ENCODE data around the gene BBS7.

Gene BBS7

DNA sequence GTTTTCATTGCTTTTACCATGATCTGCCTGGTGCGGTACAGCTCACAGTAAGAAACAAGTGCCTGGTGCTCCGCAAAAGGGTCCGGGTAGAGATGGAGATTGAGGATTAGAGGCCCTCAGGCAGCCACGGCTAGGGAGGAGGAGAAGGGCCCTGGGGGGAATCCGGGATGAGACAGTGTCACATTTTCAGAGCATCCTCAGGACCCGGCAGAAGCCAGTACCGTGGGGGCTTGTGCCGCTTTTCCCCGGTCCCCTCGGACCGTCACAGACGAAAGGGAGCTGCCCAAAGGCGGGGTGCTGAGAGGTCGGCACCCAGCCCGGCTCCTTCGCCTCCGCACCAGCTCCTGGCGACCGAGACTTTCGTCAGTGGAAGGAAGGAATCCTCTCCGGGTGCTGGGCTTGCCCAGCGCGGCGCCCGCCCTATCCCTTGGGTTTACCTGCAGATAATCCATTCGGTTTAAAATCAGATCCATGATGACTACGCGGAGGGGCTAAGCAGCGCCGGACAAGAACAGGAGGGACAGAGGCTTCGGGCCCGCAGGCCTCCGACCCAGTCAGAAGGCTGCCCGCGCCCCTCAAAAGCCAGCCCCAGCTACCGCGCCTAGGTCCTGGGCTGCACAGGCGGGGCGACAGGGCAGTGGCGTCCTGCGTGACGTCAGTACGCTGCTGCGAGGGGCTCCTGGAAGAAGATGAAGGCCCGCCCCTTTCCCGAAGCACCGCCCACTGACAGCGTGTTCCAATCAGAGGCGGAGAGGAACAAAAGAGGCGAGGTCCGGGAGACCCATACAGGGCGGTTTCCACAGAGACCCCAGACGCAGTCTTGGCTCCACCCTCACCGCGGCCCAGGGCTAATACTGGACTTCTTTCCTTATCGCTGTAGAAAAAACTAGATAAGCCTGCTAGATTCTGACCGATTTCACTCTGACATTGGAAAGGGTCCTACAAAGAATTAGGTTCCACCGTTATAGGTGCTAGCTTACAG is at the start of gene BBS7:
Gene BBS7 (minus strand): TSS at position 634 of the 982 bp plus-strand sequence. CDS start 161 bp downstream, at position 473.
- DNase-seq (ENCODE audit: low read depth): peak; percentile 87

GRCh38 chr4:121913667-121914066 is 43.4 kb upstream of the BBS7 start:
- no peak for DNase-seq (ENCODE audit: low read depth)

DNA sequence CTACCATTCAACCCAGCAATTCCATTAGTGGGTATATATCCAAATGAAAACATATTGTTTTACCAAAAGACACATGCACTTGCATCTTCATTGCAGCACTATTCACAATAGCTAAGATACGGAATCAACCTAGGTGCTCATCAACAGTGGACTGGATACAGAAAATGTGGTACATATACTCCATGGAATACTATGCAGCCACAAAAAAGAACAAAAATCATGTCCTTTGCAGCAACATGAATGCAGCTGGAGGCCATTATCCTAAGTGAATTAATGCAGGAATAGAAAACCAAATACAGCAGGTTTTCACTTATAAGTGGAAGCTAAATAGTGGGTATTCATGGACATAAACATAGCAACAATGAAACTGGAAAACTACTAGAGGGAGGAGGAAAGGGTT is 38.1 kb upstream of the BBS7 start:
- DNase-seq (ENCODE audit: low read depth): no peak

- DNase-seq (ENCODE audit: low read depth): no peak
These were observed 30.1 kb upstream of the BBS7 start for GRCh38 chr4:121900132-121900983.

DNA sequence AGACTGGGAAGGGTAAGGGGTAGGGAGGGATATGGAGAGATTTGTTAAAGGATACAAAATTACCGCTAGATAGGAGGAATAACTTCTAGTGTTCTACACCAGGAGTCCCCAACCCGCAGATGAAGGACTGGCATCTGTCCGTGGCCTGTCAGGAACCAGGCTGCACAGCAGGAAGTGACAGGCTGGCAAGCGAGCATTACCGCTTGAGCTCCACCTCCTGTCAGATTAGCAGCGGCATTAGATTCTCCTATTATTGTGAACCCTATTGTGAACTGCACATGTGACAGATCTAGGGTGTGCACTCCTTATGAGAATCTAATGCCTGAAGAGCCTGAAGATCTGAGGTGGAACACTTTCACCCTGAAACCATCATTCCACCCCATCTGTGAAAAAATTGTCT is 27.9 kb upstream of the BBS7 start:
- no peak for DNase-seq (ENCODE audit: low read depth)

DNA sequence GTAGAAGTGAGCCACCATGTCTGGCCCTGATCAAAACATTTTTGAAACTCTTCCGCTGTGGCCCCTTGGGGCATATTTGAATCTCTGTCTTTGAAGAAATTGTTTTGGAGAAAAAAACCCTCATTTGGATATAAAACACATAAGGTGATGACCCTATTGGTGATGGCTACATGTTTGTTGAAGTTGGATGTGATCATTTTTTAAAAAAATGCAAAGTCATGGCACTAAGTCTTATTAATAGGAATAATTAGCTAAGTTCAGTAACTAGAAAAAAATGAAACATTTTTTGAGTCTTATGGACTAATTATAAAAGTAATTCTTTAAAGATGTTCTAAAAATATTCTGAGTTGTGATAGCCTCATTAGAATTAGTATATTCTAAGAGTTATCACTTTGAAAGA is 17.9 kb upstream of the BBS7 start:
- DNase-seq (ENCODE audit: low read depth): no peak

DNA sequence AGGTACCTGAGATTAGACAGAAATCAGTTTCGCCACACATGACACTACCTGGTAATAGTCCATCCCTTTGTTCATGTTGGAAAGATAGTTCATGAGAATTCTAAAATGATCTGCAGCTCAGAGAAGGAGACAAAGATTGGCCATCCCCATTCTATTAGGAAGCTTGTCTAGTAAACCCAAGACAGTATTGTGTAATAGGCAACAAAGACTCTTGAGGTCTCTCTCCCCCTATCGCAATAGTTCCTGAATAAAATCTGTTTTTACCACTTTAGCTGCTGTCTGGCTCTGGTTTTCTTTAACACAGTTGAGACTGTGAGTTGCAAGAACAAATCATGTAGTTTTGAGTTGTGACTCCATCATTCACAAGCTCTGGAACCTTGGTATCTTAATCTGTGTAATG is 14.8 kb upstream of the BBS7 start:
- no peak for DNase-seq (ENCODE audit: low read depth)

DNA sequence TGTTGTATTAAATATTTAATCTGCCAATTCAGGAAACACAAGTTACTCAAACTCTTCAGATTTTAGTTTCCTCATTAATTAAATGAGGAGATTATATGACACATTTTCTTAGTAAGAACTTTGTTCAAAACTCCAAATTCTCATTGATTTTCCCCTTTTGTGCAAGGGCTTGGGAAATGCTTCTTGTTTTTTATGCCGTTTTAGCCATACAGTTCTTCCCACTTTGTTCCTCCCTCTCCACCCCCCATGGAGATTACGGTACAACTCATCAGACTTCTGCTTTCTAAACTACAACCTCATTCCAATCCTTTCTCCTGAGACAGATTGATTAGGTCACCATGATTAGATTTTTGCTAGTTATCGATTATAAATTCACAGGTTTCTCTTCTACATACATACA is 10.9 kb upstream of the BBS7 start:
- no peak for DNase-seq (ENCODE audit: low read depth)

DNA sequence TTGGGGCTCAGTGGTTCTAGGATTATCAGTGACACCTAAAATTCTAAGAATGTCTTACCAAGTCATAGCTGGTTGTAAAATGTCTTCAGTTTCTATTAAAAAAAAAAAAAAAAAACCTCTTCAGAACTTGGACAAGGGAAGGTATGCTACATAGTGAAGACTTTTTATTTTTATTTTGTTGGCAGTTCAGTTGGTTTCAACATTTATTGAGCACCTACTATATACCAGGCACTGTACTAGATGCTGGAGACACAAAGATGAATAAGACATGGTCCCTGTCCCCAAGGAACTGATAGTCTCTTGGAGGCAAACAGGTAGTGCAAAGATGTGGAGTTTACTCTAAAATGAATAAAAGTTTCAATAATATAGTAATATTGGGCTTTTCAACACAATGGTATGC is 8.9 kb upstream of the BBS7 start:
- DNase-seq (ENCODE audit: low read depth): no peak

GRCh38 chr4:121877041-121877773 is 6.9 kb upstream of the BBS7 start:
- no peak for DNase-seq (ENCODE audit: low read depth)

DNA sequence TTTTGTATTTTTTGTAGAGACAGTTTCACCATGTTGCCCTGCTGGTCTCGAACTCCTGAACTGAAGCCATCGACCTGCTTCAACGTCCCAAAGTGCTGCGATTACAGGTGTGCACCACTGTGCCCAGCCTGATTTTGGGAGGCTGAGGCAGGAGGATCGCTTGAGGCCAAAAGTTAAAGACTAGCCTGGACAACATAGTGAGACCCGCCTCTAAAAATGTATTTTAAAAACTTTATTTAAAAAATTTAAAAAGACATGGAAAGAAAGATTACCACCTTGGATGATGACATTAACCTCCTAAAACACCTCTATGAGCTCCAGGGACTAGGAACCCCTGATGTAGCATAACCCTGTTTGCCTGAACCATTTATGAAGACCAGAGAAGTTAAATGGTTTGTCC is 5.8 kb upstream of the BBS7 start:
- no peak for DNase-seq (ENCODE audit: low read depth)

DNA sequence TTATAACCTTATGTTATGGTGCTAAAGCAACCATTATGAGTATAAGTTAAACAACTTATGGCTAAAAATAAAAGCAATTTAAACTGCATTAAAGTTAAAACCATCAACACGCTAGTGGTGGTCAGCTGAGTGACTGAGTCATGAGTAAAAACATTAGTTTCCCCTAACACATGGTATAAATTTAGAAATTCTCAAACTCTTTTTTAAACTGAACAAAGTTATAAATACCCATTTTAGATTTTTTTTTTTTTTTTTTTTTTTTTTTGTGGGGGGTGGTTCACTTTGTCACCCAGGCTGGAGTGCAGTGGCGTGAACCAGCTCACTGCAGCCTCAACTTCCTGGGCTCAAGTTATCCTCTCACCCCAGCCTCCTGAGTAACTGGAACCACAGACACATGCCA is 5.4 kb upstream of the BBS7 start:
- no peak for DNase-seq (ENCODE audit: low read depth)

DNA sequence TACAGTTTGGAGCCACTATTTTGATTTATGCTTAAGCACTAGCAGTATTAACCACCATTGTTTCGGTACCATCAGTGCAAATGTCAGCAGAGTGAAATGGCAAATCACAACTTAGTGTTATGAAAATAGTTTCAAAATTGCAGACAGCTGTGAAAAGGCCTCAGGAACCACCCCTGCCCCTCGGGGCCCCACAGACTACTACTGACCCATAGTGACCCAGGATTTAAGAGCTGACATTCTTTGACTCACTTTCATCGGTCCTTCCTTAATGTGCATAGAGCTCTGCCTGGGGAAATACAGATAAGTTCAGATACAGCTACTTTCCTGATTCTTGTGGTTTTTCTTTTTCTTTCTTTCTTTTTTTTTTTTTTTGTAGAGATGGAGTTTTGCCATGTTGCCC is 3.3 kb upstream of the BBS7 start:
- DNase-seq (ENCODE audit: low read depth): no peak

DNA sequence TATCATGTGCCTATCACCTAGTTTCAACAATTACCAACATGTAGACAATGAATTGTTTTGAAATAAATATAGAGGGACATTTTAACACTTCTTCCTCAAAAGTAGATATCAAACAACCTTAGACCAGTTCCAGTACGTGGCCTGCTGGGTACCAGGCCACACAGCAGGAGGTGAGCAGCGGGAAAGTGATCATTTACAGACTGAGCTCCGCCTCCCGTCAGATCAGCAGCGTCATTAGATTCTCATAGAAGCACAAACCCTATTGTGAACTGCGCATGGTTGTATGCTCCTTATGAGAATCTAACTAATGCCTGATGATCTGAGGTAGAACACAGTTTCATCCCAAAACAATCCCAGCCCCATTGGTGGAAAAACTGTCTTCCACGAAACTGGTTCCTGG is 6.5 kb downstream of the BBS7 start:
- no peak for DNase-seq (ENCODE audit: low read depth)

GRCh38 chr4:121861426-121861825 is 8.8 kb downstream of the BBS7 start:
- DNase-seq (ENCODE audit: low read depth): no peak

GRCh38 chr4:121860121-121860520 is 10.2 kb downstream of the BBS7 start:
- no peak for DNase-seq (ENCODE audit: low read depth)

DNA sequence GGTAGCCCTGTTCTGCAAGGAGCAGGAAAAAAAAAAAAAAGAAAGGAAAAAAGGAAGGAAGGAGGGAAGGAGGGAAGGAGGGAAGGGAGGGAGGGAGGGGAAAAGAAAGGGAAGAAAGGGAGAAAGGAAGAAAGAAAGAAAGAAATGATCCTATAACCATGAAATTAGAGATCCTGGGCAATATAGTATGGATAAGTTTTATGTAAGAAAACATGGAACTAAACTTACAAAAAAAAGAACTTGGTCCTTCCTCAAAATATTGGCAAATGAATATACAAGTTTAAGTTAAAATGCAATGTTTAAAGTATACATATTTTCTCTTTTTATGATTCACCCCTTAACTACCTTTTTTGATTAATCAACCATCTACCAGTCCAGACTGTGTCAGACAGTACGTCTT is 18.9 kb downstream of the BBS7 start:
- no peak for DNase-seq (ENCODE audit: low read depth)

DNA sequence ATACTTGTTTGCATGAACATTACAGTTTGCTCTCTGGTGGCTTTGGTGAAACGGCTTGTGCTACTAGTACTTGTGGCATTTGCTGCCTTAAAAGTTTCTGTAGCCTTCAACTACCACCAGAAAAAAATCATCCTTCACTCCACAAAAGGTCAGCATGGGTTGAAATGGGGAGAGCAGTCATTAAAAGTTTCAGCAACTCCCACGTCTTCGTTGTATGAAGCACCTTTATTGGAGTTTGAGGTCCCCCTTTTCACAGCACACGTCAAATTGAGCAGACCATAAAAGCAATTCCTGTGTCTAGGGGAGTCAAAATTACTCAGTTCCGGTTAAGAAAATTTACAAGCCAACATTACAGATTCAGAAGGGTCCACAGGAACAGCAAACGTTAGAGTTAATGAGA is 23.6 kb downstream of the BBS7 start:
- no peak for DNase-seq (ENCODE audit: low read depth)

DNA sequence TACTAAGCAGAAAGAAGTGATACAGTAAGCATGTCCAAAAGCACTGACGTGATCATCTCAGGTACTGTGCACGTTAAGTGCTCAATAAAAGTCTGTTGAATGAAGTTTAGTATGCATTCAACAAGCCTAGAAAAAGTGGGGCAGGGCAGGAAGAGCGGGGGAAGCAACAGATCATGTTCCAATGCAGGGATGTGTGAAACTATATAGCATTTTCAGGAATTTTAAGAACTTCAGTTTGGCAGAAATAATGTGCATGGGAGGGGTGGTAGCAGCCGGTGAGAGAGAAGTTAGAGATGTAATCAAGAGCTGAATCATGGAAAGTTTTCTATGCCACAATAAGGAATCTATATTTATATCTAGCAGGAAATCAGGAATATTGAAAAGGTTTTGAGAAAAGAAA is 27.4 kb downstream of the BBS7 start:
- DNase-seq (ENCODE audit: low read depth): no peak

GRCh38 chr4:121838136-121838535 is 32.1 kb downstream of the BBS7 start:
- DNase-seq (ENCODE audit: low read depth): no peak

DNA sequence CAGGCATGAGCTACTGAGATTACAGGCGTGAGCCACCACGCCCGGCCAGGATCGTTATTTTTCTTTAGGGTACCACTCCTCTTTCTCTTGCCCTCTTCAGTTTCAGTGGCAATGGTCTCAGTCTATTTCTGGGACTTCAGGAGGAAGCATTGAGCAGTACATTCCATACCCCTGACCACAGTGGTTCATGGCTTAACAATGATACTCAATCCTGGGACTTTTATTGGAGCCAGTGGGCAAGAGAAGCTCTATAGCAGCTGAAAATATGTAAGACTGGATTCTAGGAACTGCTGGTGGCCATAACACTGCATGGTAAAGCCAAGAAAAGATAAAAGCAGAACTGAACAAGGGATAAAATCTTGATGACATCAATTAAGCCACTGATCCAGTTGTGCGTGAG is 40.8 kb downstream of the BBS7 start:
- no peak for DNase-seq (ENCODE audit: low read depth)

- no peak for DNase-seq (ENCODE audit: low read depth)
These were observed 42.4 kb downstream of the BBS7 start for GRCh38 chr4:121827853-121828252.
